SK-N-SH treated with all-trans-retinoic acid at 6 μM for 48 hours (cell line): Measurements from ENCODE around the gene MNT.

Experiments
- ARNTL ChIP-seq: fragments of 450-650 bp; formaldehyde crosslinking; IDR thresholded peaks from 2 replicates; pipeline ENCODE4 v1.5.0; 2020; ENCODE audit warnings: low read depth, mild to moderate bottlenecking, moderate library complexity, borderline replicate concordance
- ESRRG ChIP-seq: fragments of 250-450 bp; sonication (Bioruptor Pico); IDR thresholded peaks from 2 replicates; pipeline ENCODE4 v1.6.1; 2021; ENCODE audit warnings: mild to moderate bottlenecking
- ISL1 ChIP-seq: fragments of 250-450 bp; sonication (Bioruptor Pico); IDR thresholded peaks from 2 replicates; pipeline ENCODE4 v2.1.2; 2022; ENCODE audit warnings: mild to moderate bottlenecking, moderate library complexity
- ZFP3 ChIP-seq: fragments of 250-450 bp; sonication (Bioruptor Pico); IDR thresholded peaks from 2 replicates; pipeline ENCODE4 v1.5.0; 2020; ENCODE audit warnings: mild to moderate bottlenecking, moderate library complexity
- ZFP30 ChIP-seq: fragments of 450-650 bp; formaldehyde crosslinking; IDR thresholded peaks from 2 replicates; pipeline ENCODE4 v1.5.0; 2022; ENCODE audit warnings: mild to moderate bottlenecking, moderate library complexity
- ZNF565 ChIP-seq: fragments of 450-650 bp; formaldehyde crosslinking; conservative IDR thresholded peaks from 2 replicates; pipeline ENCODE4 v1.5.0; 2020; ENCODE audit warnings: low read depth, mild to moderate bottlenecking, moderate library complexity
- ZNF8 ChIP-seq: fragments of 450-650 bp; formaldehyde crosslinking; IDR thresholded peaks from 2 replicates; pipeline ENCODE4 v1.5.0; 2020; ENCODE audit warnings: mild to moderate bottlenecking, moderate library complexity
- TF ChIP-seq, protein P1 (sequence below): fragments of 250-450 bp; sonication (Bioruptor Pico); IDR thresholded peaks from 2 replicates; pipeline ENCODE4 v1.5.1; 2020; ENCODE audit warnings: low read depth, mild to moderate bottlenecking, moderate library complexity

DNA sequence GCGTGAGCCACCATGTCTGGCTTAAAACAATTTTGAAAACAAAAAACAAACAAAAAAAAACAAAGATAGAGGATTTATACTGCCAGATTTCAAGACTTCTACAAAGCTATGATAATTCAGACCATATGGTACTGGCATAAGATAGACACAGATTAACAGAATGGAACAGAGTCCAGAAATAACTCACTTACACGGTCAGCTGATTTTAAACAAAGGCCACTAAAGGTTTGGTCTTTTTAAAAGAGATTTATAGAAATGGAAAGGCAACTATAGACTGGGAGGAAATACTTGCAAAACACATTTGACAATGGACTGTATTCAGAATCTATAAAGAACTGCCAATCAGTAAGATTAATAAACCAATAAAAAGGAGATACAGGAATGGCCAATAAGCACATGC lies 48.6 kb upstream of the MNT start:
- TF ChIP-seq ZNF8 (CRISPR knock-in tag) = no peak
- TF ChIP-seq ZFP3 (CRISPR knock-in tag) = no peak
- TF ChIP-seq ZNF565 (CRISPR knock-in tag) = no peak
- no peak for TF ChIP-seq ESRRG (CRISPR knock-in tag)
- no peak for TF ChIP-seq ZFP30 (CRISPR knock-in tag)
- TF ChIP-seq ISL1 = no peak
- TF ChIP-seq, protein P1, sequence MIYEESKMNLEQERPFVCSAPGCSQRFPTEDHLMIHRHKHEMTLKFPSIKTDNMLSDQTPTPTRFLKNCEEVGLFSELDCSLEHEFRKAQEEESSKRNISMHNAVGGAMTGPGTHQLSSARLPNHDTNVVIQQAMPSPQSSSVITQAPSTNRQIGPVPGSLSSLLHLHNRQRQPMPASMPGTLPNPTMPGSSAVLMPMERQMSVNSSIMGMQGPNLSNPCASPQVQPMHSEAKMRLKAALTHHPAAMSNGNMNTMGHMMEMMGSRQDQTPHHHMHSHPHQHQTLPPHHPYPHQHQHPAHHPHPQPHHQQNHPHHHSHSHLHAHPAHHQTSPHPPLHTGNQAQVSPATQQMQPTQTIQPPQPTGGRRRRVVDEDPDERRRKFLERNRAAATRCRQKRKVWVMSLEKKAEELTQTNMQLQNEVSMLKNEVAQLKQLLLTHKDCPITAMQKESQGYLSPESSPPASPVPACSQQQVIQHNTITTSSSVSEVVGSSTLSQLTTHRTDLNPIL (CRISPR knock-in tag) = no peak
- no peak for TF ChIP-seq ARNTL
